ENCODE data around the gene C3AR1. TPM values are rescaled to one million over a fixed set of nuclear protein-coding genes. Genes with fewer than 3 reads are reported as not detected.

Gene C3AR1
- total and polyA plus RNA-seq, 2 donors (not counting 3 experiments of a cell fraction or from before 2014, with no cell fraction given): 0.22 to 0.70 TPM

GRCh38 chr12:8108808-8109398, 42.7 kb upstream of the C3AR1 start:
- no peaks in the 10 kb centered on the region for H4K20me1 ChIP-seq (replicated peaks; ENCODE audit: control insufficient read depth, extremely low read depth, insufficient read depth, low read length)
- H3K4me2 ChIP-seq (ENCODE audit: insufficient read depth, low read length): peak overlapping the region; percentile 53
- no peaks in the 10 kb centered on the region for H3K27me3 ChIP-seq (ENCODE audit: control insufficient read depth in 2 of 2, insufficient read depth in 2 of 2, low read length in 2 of 2)
- no peaks in the 10 kb centered on the region for H3K79me2 ChIP-seq (ENCODE audit: control insufficient read depth, insufficient read depth, low read length)
- H3K9ac ChIP-seq (replicated peaks; ENCODE audit: extremely low read depth, insufficient read depth, low read length): peak overlapping the region; percentile 51
- no peaks in the 10 kb centered on the region for H3K4me1 ChIP-seq (ENCODE audit: control insufficient read depth, extremely low read depth, insufficient read depth, low read length)
- no peak overlapping the region for H3K4me3 ChIP-seq (replicated peaks in 1 of 3; ENCODE audit: insufficient read depth in 1 of 3, low read depth in 1 of 3, low read length in 3 of 3)
- peak; percentile 80 to 94 for TF ChIP-seq CTCF (IDR thresholded peaks at IDR 0.05; ENCODE audit: extremely low read depth in 1 of 2, insufficient read depth in 1 of 2, low read depth in 1 of 2, low read length in 2 of 2)
- TF ChIP-seq, protein P1, sequence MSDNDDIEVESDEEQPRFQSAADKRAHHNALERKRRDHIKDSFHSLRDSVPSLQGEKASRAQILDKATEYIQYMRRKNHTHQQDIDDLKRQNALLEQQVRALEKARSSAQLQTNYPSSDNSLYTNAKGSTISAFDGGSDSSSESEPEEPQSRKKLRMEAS (IDR thresholded peaks at IDR 0.05; ENCODE audit: insufficient read depth, insufficient read length): no peak
- no peaks in the 10 kb centered on the region for H3K36me3 ChIP-seq (ENCODE audit: control insufficient read depth in 2 of 2, extremely low read depth in 1 of 2, insufficient read depth in 2 of 2, low read length in 2 of 2)
- FAIRE-seq (peak; percentile 96), DNase-seq (ENCODE audit: low read depth, low spot score) (peak; percentile 85)
- no peaks in the 10 kb centered on the region for H3K9me3 ChIP-seq (replicated peaks; ENCODE audit: control insufficient read depth, insufficient read depth, low read length)
- no peaks in the 10 kb centered on the region for H3K9me1 ChIP-seq (replicated peaks; ENCODE audit: control insufficient read depth, extremely low read depth, insufficient read depth, low read length)
- intact Hi-C loops (cut with micrococcal nuclease) (loop anchor here (1.0 kb wide), 3 partner anchors 71 to 128 kb away; no protein-coding TSS in a partner anchor), dilution Hi-C loops (cut with MboI; ENCODE audit: extremely low pct_ligation_motif_present, low sequenced_read_pairs) (no loop called here)
- CTCF ChIA-PET: interaction anchor here (0.7 to 7.1 kb wide), 15 partner anchors 9 to 288 kb away, joined by 3 to 84 read pairs (median 4); partner anchors contain the start of genes CLEC4A and ZNF705A
- H3K27ac ChIP-seq (ENCODE audit: insufficient read depth, low read depth, low read length): no peak overlapping the region
- no TSS peak for BruUV-seq (replicated peaks)
- peak overlapping the region; percentile 74 for H2AFZ ChIP-seq (ENCODE audit: low read depth, low read length)
- POLR2A ChIA-PET: no interaction called here

GRCh38 chr12:8099235-8099634, 33.1 kb upstream of the C3AR1 start:
- CTCF ChIA-PET: no interaction called here
- FAIRE-seq (no peak), DNase-seq (ENCODE audit: low read depth, low spot score) (no peak)
- Histone ChIP-seq H2AFZ (ENCODE audit: low read depth, low read length) (no peak overlapping the region), H3K9ac (replicated peaks; ENCODE audit: extremely low read depth, insufficient read depth, low read length) (no peak overlapping the region), H3K27me3 (ENCODE audit: control insufficient read depth in 2 of 2, insufficient read depth in 2 of 2, low read length in 2 of 2) (no peaks in the 10 kb centered on the region), H3K4me2 (ENCODE audit: insufficient read depth, low read length) (no peak overlapping the region), H3K9me1 (replicated peaks; ENCODE audit: control insufficient read depth, extremely low read depth, insufficient read depth, low read length) (no peaks in the 10 kb centered on the region), H3K36me3 (ENCODE audit: control insufficient read depth in 2 of 2, extremely low read depth in 1 of 2, insufficient read depth in 2 of 2, low read length in 2 of 2) (peaks cover 2 to 8% of the 10 kb centered on the region in 2 experiments), H4K20me1 (replicated peaks; ENCODE audit: control insufficient read depth, extremely low read depth, insufficient read depth, low read length) (no peaks in the 10 kb centered on the region), H3K4me1 (ENCODE audit: control insufficient read depth, extremely low read depth, insufficient read depth, low read length) (no peaks in the 10 kb centered on the region), H3K27ac (ENCODE audit: insufficient read depth, low read depth, low read length) (no peak overlapping the region), H3K9me3 (replicated peaks; ENCODE audit: control insufficient read depth, insufficient read depth, low read length) (no peaks in the 10 kb centered on the region), H3K4me3 (replicated peaks in 1 of 3; ENCODE audit: insufficient read depth in 1 of 3, low read depth in 1 of 3, low read length in 3 of 3) (no peak overlapping the region), H3K79me2 (ENCODE audit: control insufficient read depth, insufficient read depth, low read length) (no peaks in the 10 kb centered on the region)
- intact Hi-C loops (cut with micrococcal nuclease): no loop called here
- BruUV-seq (replicated peaks): no TSS peak
- dilution Hi-C loops (cut with MboI; ENCODE audit: extremely low pct_ligation_motif_present, low sequenced_read_pairs): no loop called here
- no peak for TF ChIP-seq POLR2AphosphoS5 (IDR thresholded peaks at IDR 0.05; ENCODE audit: insufficient read depth, low read depth, low read length)
- TF ChIP-seq FOS (IDR thresholded peaks at IDR 0.05; ENCODE audit: borderline replicate concordance, insufficient read depth, low read length): no peak
- TF ChIP-seq, protein P1 (IDR thresholded peaks at IDR 0.05; ENCODE audit: insufficient read depth, insufficient read length): no peak
- TF ChIP-seq CTCF (IDR thresholded peaks at IDR 0.05; ENCODE audit: extremely low read depth in 1 of 2, insufficient read depth in 1 of 2, low read depth in 1 of 2, low read length in 2 of 2): no peak
- TF ChIP-seq MYC (IDR thresholded peaks at IDR 0.05; ENCODE audit: low read depth, low read length): no peak
- TF ChIP-seq EZH2 (IDR thresholded peaks at IDR 0.05; ENCODE audit: borderline replicate concordance, low read depth, low read length, severe bottlenecking): no peak
- no peak for TF ChIP-seq GATA2 (IDR thresholded peaks at IDR 0.05; ENCODE audit: insufficient read depth, insufficient read length, low read depth, low read length)
- TF ChIP-seq JUN (IDR thresholded peaks at IDR 0.05; ENCODE audit: borderline replicate concordance, insufficient read depth, insufficient read length, low read depth): no peak
- no peak for TF ChIP-seq POLR2A (IDR thresholded peaks at IDR 0.05; ENCODE audit: low read depth, low read length)
- POLR2A ChIA-PET: no interaction called here

Data from endothelial cell of umbilical vein (primary cell).